Ovary (tissue), 3 donors: ENCODE results near the gene DIP2C.

Source experiments
- POLR2A ChIP-seq: fragments of 450-650 bp; IDR thresholded peaks from one replicate; pipeline ENCODE4 v1.6.1; 2017; ENCODE audit warnings: antibody characterized with exemption, mild to moderate bottlenecking, moderate library complexity
- TF ChIP-seq, protein P1 (sequence below), 3 donors: fragments of 450-650 bp in 2 of 3; fragments of 200-600 bp in 1 of 3; IDR thresholded peaks; one replicate each; pipeline versions ENCODE4 v1.5.1 to v1.8.0; 2016 to 2022; ENCODE audit warnings: antibody characterized with exemption in 3 of 3, mild to moderate bottlenecking in 1 of 3
- donor health status: DM: no; HTN: no; CAD: no.

DNA sequence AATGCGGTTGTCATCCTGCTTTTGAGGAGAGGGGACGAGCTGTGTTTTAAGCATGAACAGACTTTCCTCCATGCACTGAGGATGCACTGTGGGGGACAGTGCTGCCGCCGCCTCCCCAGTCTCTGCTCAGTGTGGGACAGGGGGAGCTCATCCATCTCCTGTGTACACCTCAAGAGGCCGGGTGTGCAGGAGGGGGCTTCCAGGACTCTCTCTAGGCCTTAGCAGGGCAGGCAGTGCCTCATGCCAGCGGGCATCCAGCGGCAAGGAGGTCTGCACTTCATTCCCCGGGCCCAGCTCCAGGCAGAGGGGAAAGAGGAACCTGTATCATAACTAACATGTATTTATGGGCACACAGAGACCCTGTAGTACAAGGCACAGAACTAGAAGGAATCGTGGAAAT lies 89.7 kb downstream of the DIP2C start:
- TF ChIP-seq, protein P1, sequence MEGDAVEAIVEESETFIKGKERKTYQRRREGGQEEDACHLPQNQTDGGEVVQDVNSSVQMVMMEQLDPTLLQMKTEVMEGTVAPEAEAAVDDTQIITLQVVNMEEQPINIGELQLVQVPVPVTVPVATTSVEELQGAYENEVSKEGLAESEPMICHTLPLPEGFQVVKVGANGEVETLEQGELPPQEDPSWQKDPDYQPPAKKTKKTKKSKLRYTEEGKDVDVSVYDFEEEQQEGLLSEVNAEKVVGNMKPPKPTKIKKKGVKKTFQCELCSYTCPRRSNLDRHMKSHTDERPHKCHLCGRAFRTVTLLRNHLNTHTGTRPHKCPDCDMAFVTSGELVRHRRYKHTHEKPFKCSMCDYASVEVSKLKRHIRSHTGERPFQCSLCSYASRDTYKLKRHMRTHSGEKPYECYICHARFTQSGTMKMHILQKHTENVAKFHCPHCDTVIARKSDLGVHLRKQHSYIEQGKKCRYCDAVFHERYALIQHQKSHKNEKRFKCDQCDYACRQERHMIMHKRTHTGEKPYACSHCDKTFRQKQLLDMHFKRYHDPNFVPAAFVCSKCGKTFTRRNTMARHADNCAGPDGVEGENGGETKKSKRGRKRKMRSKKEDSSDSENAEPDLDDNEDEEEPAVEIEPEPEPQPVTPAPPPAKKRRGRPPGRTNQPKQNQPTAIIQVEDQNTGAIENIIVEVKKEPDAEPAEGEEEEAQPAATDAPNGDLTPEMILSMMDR (IDR thresholded peaks at IDR 0.05), result no peak
- TF ChIP-seq POLR2A, result no peak
